PFSK-1 (cell line): Measurements from ENCODE around the gene TRAM2.

Experiments used
- FOXP2 ChIP-seq: optimal IDR thresholded peaks from 2 replicates; pipeline ENCODE3; 2011; ENCODE audit warnings: borderline replicate concordance, control low read depth, inconsistent platforms; ENCODE audit not compliant: insufficient read depth; ENCODE audit errors: extremely low read length, extremely low read depth
- POLR2AphosphoS5 ChIP-seq: IDR thresholded peaks from 2 replicates; pipeline ENCODE4 v1.6.1; 2012; ENCODE audit warnings: low read depth, mild to moderate bottlenecking, control low read depth, low read length, moderate library complexity
- SIN3A ChIP-seq: IDR thresholded peaks from 2 replicates; pipeline ENCODE4 v1.6.1; 2012; ENCODE audit warnings: mild to moderate bottlenecking, low read length, moderate library complexity, borderline replicate concordance; ENCODE audit not compliant: insufficient read depth
- TAF1 ChIP-seq: IDR thresholded peaks from 2 replicates; pipeline ENCODE4 v1.6.1; 2012; ENCODE audit warnings: low read length, control low read depth, borderline replicate concordance; ENCODE audit not compliant: insufficient read depth
- TF ChIP-seq, protein P1 (sequence below), 2 experiments: IDR thresholded peaks; 2 replicates each; pipeline versions ENCODE4 v1.6.1 to v1.8.0; 2011 to 2012; ENCODE audit warnings: low read depth in 2 of 2, low read length in 2 of 2, control low read depth in 1 of 2, inconsistent platforms in 1 of 2, mild to moderate bottlenecking in 1 of 2, moderate library complexity in 1 of 2; ENCODE audit not compliant: insufficient read depth in 1 of 2

TRAM2 gene

DNA sequence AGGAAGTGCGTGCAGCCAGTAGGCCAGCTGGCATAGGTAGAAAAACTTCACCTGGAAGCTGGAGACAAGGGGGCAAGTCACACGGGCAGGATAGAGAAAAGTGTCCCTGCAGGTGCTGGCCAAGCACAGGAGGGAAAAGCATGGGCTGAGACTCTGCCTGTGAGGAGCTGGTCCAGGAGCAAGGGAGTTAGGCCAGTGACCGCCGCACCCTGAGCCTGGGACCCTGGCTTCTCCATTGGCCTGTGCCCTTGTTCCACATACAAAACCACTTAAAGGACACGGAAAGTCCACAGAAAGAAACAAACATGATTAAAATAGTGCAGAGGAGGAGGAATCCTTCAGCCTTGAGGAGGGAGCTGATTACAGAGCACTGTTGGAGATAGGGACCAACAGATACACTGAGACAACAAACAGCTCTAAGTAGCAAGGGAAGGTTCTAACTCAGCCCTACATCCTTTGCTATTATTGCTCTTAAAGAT lies 68.6 kb downstream of the TRAM2 start:
- TF ChIP-seq, protein P1, sequence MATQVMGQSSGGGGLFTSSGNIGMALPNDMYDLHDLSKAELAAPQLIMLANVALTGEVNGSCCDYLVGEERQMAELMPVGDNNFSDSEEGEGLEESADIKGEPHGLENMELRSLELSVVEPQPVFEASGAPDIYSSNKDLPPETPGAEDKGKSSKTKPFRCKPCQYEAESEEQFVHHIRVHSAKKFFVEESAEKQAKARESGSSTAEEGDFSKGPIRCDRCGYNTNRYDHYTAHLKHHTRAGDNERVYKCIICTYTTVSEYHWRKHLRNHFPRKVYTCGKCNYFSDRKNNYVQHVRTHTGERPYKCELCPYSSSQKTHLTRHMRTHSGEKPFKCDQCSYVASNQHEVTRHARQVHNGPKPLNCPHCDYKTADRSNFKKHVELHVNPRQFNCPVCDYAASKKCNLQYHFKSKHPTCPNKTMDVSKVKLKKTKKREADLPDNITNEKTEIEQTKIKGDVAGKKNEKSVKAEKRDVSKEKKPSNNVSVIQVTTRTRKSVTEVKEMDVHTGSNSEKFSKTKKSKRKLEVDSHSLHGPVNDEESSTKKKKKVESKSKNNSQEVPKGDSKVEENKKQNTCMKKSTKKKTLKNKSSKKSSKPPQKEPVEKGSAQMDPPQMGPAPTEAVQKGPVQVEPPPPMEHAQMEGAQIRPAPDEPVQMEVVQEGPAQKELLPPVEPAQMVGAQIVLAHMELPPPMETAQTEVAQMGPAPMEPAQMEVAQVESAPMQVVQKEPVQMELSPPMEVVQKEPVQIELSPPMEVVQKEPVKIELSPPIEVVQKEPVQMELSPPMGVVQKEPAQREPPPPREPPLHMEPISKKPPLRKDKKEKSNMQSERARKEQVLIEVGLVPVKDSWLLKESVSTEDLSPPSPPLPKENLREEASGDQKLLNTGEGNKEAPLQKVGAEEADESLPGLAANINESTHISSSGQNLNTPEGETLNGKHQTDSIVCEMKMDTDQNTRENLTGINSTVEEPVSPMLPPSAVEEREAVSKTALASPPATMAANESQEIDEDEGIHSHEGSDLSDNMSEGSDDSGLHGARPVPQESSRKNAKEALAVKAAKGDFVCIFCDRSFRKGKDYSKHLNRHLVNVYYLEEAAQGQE (IDR thresholded peaks at IDR 0.05; ENCODE audit: insufficient read depth in 1 of 2, low read depth in 2 of 2, low read length in 2 of 2): no peak
- TF ChIP-seq TAF1 (no peak), POLR2AphosphoS5 (no peak), SIN3A (no peak), FOXP2 (no peak)

DNA sequence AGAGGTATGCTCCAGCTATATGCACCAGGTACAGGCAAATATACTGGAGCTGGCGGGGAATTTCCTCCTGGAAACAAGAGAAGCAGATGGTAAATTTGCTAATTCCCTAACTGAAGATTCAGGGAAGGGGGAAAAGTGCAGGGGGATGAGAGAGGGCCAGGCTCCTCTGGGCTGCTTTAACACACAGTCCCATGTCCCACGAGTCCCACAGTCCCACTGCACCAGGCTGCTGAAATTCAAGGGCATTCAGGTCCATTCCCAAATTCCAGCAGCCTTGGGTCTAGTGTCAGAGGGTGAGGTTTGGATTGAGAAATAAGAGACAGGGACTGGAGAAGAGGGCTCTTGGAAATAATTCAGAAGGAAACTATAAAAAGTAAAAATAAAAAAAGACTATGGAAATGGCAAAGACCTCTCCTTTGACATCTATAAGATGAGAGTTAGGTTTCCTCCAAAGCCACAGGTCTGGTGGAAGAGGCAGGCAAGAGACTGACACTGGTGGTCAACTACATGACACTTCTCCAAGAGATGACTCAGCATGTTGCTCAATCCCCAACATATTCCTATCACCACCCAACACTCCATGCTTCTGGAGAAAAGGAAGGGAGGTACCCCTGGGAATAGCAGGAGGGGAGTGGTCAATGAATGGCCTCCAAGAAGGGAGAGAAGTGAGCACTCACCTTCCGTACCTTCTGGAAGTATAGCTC lies 69.2 kb downstream of the TRAM2 start:
- TF ChIP-seq TAF1 (no peak), POLR2AphosphoS5 (no peak), SIN3A (no peak), FOXP2 (no peak)
- TF ChIP-seq, protein P1 (IDR thresholded peaks at IDR 0.05; ENCODE audit: insufficient read depth in 1 of 2, low read depth in 2 of 2, low read length in 2 of 2): no peak

DNA sequence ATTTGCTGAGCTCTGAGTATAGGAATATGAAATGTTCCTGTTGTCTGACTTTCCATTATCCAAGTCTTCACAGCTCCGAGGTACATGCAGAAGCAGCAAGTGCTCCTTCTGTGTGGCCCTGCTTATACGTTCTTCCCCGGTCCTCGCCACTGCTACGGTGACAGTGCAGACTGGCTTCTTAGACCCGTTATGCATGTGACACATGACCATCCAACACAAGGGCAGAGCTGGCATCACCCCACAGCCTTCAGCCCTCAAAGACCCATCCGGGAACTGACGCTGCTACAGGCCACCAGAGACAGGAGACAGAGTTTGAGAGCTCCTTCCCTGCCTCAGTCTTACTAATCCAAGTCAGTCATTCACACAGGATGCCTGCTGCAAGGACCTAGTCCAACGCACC lies 70.4 kb downstream of the TRAM2 start:
- TF ChIP-seq POLR2AphosphoS5 (no peak), FOXP2 (no peak), SIN3A (no peak), TAF1 (no peak)
- TF ChIP-seq, protein P1 (IDR thresholded peaks at IDR 0.05; ENCODE audit: insufficient read depth in 1 of 2, low read depth in 2 of 2, low read length in 2 of 2): no peak

DNA sequence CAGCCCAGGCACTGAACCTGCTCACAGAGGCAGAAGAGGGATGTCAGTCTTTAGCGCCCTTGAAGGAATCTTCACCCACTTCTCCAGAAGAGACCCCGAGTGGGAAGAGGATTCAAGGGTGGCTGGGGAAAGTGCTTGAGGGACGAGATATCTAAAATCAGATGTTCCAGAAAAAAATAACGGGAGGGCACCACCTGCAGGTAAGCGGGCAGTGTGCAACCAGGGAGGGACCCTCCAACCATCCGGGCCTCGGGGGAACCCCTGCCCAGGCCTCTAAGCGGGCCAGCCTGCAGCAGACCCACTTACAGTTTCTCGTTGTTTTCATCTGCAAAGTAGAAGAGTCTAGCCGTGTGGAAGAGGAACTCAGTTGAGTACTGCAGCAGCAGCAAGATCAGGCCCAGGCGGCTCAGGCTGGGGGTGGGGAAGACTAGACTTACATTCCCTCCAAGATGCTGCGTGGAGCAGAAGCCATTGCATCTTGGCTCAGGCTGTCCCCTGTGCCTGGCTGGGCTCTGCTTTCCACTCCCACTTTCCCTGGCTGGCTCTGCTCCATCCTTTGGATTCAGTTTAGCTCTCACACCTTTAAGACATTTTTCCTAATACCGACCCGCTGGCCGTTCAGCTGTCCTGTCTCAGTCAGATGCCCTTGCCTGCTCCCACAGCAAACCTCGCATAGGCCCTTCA lies 71.0 kb downstream of the TRAM2 start:
- TF ChIP-seq SIN3A (no peak), POLR2AphosphoS5 (no peak), TAF1 (no peak), FOXP2 (no peak)
- TF ChIP-seq, protein P1 (IDR thresholded peaks at IDR 0.05; ENCODE audit: insufficient read depth in 1 of 2, low read depth in 2 of 2, low read length in 2 of 2): no peak
